ENCODE data around the gene NSMCE1. TPM values are rescaled to one million over a fixed set of nuclear protein-coding genes. Genes with fewer than 3 reads are reported as not detected.
A peak's percentile ranks its signal among the peaks of the same experiment; 100 is the strongest.

The NSMCE1 gene
- total and polyA plus RNA-seq, 4 donors, result 16.5 to 39.0 (median 21.7) TPM

GRCh38 chr16:27286451-27286850 lies 17.9 kb upstream of the NSMCE1 start:
- H3K4me1 ChIP-seq (ENCODE audit: control insufficient read depth in 4 of 4, insufficient read depth in 4 of 4, low read length in 3 of 4), result no peaks in the 10 kb centered on the region
- H3K4me3 ChIP-seq (ENCODE audit: low read depth in 1 of 3, low read length in 3 of 3), result no peak overlapping the region
- H3K36me3 ChIP-seq (ENCODE audit: control insufficient read depth in 4 of 4, insufficient read depth in 3 of 4, low read depth in 1 of 4, low read length in 3 of 4), result no peaks in the 10 kb centered on the region
- H3K9me3 ChIP-seq (ENCODE audit: control insufficient read depth in 4 of 4, low read length in 3 of 4), result no peaks in the 10 kb centered on the region
- H3K27me3 ChIP-seq (ENCODE audit: control insufficient read depth in 4 of 4, insufficient read depth in 4 of 4, low read length in 3 of 4), result no peaks in the 10 kb centered on the region
- TF ChIP-seq SP1 (IDR thresholded peaks at IDR 0.05) (no peak), FOXA1 (IDR thresholded peaks at IDR 0.05) (no peak), EGR1 (IDR thresholded peaks at IDR 0.05; ENCODE audit: low read depth in 2 of 2) (no peak), GABPA (IDR thresholded peaks at IDR 0.05 in 1 of 2, conservative IDR thresholded peaks at IDR 0.05 in 1 of 2) (no peak), NR2F2 (IDR thresholded peaks at IDR 0.05) (no peak), TAF1 (conservative IDR thresholded peaks at IDR 0.05) (no peak), ZBTB33 (IDR thresholded peaks at IDR 0.05) (no peak), JUND (IDR thresholded peaks at IDR 0.05) (no peak)
- 73% methylated on average over 4 of the region's 4 CpGs for WGBS
- peak overlapping the region; percentile 16 to 33 for H3K27ac ChIP-seq (ENCODE audit: low read depth in 1 of 2, low read length in 2 of 2)
- no peak for DNase-seq (ENCODE audit: low spot score)
- H3K9ac ChIP-seq (ENCODE audit: low read depth in 1 of 2, low read length in 2 of 2), result no peak overlapping the region

- Histone ChIP-seq H3K9ac (ENCODE audit: low read depth in 1 of 2, low read length in 2 of 2) (no peak overlapping the region), H3K4me1 (ENCODE audit: control insufficient read depth in 4 of 4, insufficient read depth in 4 of 4, low read length in 3 of 4) (no peaks in the 10 kb centered on the region), H3K9me3 (ENCODE audit: control insufficient read depth in 4 of 4, low read length in 3 of 4) (no peaks in the 10 kb centered on the region), H3K27me3 (ENCODE audit: control insufficient read depth in 4 of 4, insufficient read depth in 4 of 4, low read length in 3 of 4) (no peaks in the 10 kb centered on the region), H3K27ac (ENCODE audit: low read depth in 1 of 2, low read length in 2 of 2) (peak overlapping the region; percentile 16 to 33), H3K36me3 (ENCODE audit: control insufficient read depth in 4 of 4, insufficient read depth in 3 of 4, low read depth in 1 of 4, low read length in 3 of 4) (no peaks in the 10 kb centered on the region), H3K4me3 (ENCODE audit: low read depth in 1 of 3, low read length in 3 of 3) (no peak overlapping the region)
- TF ChIP-seq TAF1 (conservative IDR thresholded peaks at IDR 0.05) (no peak), GABPA (IDR thresholded peaks at IDR 0.05 in 1 of 2, conservative IDR thresholded peaks at IDR 0.05 in 1 of 2) (no peak), FOXA2 (IDR thresholded peaks at IDR 0.05) (no peak), NR2F2 (IDR thresholded peaks at IDR 0.05) (no peak), ZBTB33 (IDR thresholded peaks at IDR 0.05) (no peak), REST (IDR thresholded peaks at IDR 0.05) (no peak), SP1 (IDR thresholded peaks at IDR 0.05) (no peak), YY1 (IDR thresholded peaks at IDR 0.05) (no peak), HNF4G (IDR thresholded peaks at IDR 0.05) (no peak), FOXA1 (IDR thresholded peaks at IDR 0.05) (no peak)
- TF ChIP-seq, protein P1, sequence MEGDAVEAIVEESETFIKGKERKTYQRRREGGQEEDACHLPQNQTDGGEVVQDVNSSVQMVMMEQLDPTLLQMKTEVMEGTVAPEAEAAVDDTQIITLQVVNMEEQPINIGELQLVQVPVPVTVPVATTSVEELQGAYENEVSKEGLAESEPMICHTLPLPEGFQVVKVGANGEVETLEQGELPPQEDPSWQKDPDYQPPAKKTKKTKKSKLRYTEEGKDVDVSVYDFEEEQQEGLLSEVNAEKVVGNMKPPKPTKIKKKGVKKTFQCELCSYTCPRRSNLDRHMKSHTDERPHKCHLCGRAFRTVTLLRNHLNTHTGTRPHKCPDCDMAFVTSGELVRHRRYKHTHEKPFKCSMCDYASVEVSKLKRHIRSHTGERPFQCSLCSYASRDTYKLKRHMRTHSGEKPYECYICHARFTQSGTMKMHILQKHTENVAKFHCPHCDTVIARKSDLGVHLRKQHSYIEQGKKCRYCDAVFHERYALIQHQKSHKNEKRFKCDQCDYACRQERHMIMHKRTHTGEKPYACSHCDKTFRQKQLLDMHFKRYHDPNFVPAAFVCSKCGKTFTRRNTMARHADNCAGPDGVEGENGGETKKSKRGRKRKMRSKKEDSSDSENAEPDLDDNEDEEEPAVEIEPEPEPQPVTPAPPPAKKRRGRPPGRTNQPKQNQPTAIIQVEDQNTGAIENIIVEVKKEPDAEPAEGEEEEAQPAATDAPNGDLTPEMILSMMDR (IDR thresholded peaks at IDR 0.05; ENCODE audit: low read depth, low read length, missing input control), result no peak
- WGBS, result 85% methylated on average over 6 of the region's 6 CpGs
- no peak for DNase-seq (ENCODE audit: low spot score)
Observed at GRCh38 chr16:27285676-27286196, 17.2 kb upstream of the NSMCE1 start.
